ENCODE results near the gene CCM2L. TPM values are rescaled to one million over a fixed set of nuclear protein-coding genes. Genes with fewer than 3 reads are reported as not detected.

Gene CCM2L
- total and polyA plus RNA-seq, 9 of the 15 experiments (the other 6 are each of a cell fraction or from before 2014, with no cell fraction given): 0.04 TPM; not detected in 8

GRCh38 chr20:31998246-31998645 lies 12.0 kb upstream of the CCM2L start:
- in situ Hi-C loops (cut with MboI) (no loop called here), intact Hi-C loops (cut with micrococcal nuclease) (no loop called here)
- Histone ChIP-seq H3K9ac (ENCODE audit: insufficient read depth in 1 of 2, low read depth in 2 of 2, low read length in 2 of 2) (no peak overlapping the region), H3K36me3 (ENCODE audit: control insufficient read depth, insufficient read depth, low read length) (no peaks in the 10 kb centered on the region), H2AFZ (ENCODE audit: low read depth, low read length) (no peak overlapping the region), H3K79me2 (ENCODE audit: control insufficient read depth, insufficient read depth, low read length) (no peaks in the 10 kb centered on the region), H3K9me1 (ENCODE audit: control insufficient read depth, insufficient read depth, low read length) (no peaks in the 10 kb centered on the region), H3K4me3 (no peak overlapping the region), H3K9me3 (replicated peaks; ENCODE audit: control insufficient read depth, insufficient read depth, low read depth, low read length) (no peaks in the 10 kb centered on the region), H3K4me2 (ENCODE audit: insufficient read depth, low read length) (no peak overlapping the region), H3K27me3 (ENCODE audit: control insufficient read depth in 2 of 2, insufficient read depth in 2 of 2, low read length in 2 of 2) (peaks cover 14 to 54% of the 10 kb centered on the region in 2 experiments; a peak in 4 of 5 replicates), H3K27ac (ENCODE audit: extremely low read depth, low read depth, low read length) (no peak overlapping the region), H4K20me1 (replicated peaks; ENCODE audit: control insufficient read depth, insufficient read depth, low read length) (peaks cover 4% of the 10 kb centered on the region; the same call in 1 of the 2 replicates), H3K4me1 (replicated peaks in 1 of 2; ENCODE audit: control insufficient read depth in 2 of 2, insufficient read depth in 2 of 2, low read length in 2 of 2) (peaks cover 0 to 5% of the 10 kb centered on the region in 2 experiments; a peak in 2 of 5 replicates)
- BruUV-seq (replicated peaks): no TSS peak
- ChIA-PET POLR2A (interaction anchor here (0.7 kb wide), 1 partner anchor 65 kb away, joined by 3 read pairs; no protein-coding TSS in a partner anchor), CTCF (ENCODE audit: low intra/inter-chr PET ratio) (no interaction called here)
- TF ChIP-seq ARID4B (CRISPR knock-in tag; IDR thresholded peaks at IDR 0.05) (no peak), FOXJ2 (tag; IDR thresholded peaks at IDR 0.05) (no peak), ZNF512 (tag; IDR thresholded peaks at IDR 0.05) (no peak), CSDE1 (IDR thresholded peaks at IDR 0.05) (no peak), CTBP1 (IDR thresholded peaks at IDR 0.05; ENCODE audit: borderline replicate concordance) (no peak), E2F3 (CRISPR knock-in tag; IDR thresholded peaks at IDR 0.05) (no peak), CREB3L1 (IDR thresholded peaks at IDR 0.05; ENCODE audit: borderline replicate concordance, low read depth) (peak; percentile 87; the same call in 1 of the 2 replicates), GABPB1 (CRISPR knock-in tag; IDR thresholded peaks at IDR 0.05) (no peak), CCNT2 (IDR thresholded peaks at IDR 0.05; ENCODE audit: borderline replicate concordance, extremely low read depth, insufficient read length, low read depth, low read length) (no peak), FOXO4 (CRISPR knock-in tag; IDR thresholded peaks at IDR 0.05) (no peak), POLR2G (IDR thresholded peaks at IDR 0.05; ENCODE audit: low read depth, low read length) (no peak), ARNT (IDR thresholded peaks at IDR 0.05) (peak in 1 of 2 experiments; percentile 98; a peak in 2 of 4 replicates), KDM5B (IDR thresholded peaks at IDR 0.05; ENCODE audit: insufficient replicate concordance, low read depth, low read length) (no peak)
- no peak for DNase-seq (ENCODE audit: extremely low read depth in 1 of 4, low spot score in 3 of 4)
- WGBS (ENCODE audit: insufficient coverage, low coverage, missing lambda C conversion rate): 0% methylated on average over 2 of the region's 2 CpGs
- ATAC-seq: no peak
- no peak for FAIRE-seq

All from K562 (cell line).